Activated T-cell treated with anti-CD3 and anti-CD28 coated beads, Interleukin-2, amount 50 U/mL, for 24 hours (primary cell): Measurements from ENCODE around the gene ANKFN1.

ENCODE experiments used
- DNase-seq: peaks from one replicate; pipeline ENCODE4 v3.0.0-alpha.2; 2020
- H3K27ac Mint-ChIP-seq: 2 replicates; pipeline ENCODE4 v1.8.0; 2020; ENCODE audit warnings: mild to moderate bottlenecking, mixed read lengths
- H3K27me3 Mint-ChIP-seq: 2 replicates; pipeline ENCODE4 v1.8.0; 2020; ENCODE audit warnings: mixed read lengths
- H3K36me3 Mint-ChIP-seq: 2 replicates; pipeline ENCODE4 v1.8.0; 2020; ENCODE audit warnings: low read depth, mixed read lengths
- H3K4me1 Mint-ChIP-seq: 2 replicates; pipeline ENCODE4 v1.8.0; 2020; ENCODE audit warnings: low read depth, mixed read lengths
- H3K4me3 Mint-ChIP-seq: 2 replicates; pipeline ENCODE4 v1.8.0; 2020; ENCODE audit warnings: mild to moderate bottlenecking, moderate library complexity, mixed read lengths
- H3K9me3 Mint-ChIP-seq: 2 replicates; pipeline ENCODE4 v1.8.0; 2020; ENCODE audit warnings: mixed read lengths

ANKFN1 gene

DNA sequence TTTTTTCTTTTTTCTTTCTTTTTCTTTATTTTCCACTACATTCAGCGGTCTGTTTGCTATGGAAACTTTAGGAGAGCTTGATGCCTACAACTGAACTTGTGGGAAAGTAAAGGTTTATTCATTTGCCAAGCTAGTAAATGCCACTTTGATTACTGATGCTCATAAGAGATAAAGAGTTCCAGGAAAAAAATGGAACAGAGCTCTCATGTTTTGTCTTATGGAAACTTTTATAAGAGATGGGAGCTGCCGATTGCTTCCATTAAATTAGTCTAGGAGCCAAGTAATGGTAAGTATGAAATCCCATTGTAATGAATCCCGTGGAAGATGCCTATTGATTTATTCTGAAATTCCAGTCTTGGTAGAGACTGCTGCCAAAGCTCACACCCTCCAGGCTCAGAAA lies 7.1 kb downstream of the ANKFN1 start:
- no peak overlapping the region for H3K4me3 Mint-ChIP-seq

DNA sequence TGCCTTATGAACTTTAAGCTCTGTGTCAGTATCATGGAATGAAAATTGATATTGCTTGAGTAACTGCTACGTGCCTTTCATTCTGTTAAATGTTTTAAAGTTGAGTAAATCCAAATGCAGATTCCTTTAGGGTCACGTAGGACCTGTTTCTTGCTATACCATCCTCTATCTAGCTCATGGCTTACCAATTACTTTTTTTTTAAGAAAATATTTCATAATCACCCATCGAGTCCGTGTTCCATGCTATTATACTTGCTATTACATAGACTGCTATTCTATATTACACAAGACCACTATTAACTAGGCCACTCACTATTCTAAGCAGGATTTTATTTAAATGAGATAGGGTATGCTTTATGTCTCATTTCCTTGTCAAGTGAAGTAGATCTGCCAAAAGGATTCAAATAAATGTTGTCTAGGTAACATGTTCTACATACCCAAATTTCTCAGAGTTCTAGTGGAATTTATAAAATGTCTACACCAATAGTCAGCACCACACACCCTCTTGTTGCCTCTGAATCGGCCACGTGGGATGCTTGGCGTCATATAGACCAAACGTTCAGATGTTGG lies 11.9 kb downstream of the ANKFN1 start:
- Mint-ChIP-seq H3K27me3 (no peaks in the 10 kb centered on the region), H3K4me1 (no peaks in the 10 kb centered on the region), H3K27ac (no peak overlapping the region), H3K9me3 (no peaks in the 10 kb centered on the region), H3K36me3 (no peaks in the 10 kb centered on the region), H3K4me3 (no peak overlapping the region)
- no peak for DNase-seq

More for the DNA sequence above, 7.1 kb downstream of the ANKFN1 start:
- no peak for DNase-seq
- H3K27me3 Mint-ChIP-seq, result no peaks in the 10 kb centered on the region
- no peak overlapping the region for H3K27ac Mint-ChIP-seq
- no peaks in the 10 kb centered on the region for H3K9me3 Mint-ChIP-seq
- H3K4me1 Mint-ChIP-seq, result no peaks in the 10 kb centered on the region
- H3K36me3 Mint-ChIP-seq, result no peaks in the 10 kb centered on the region

DNA sequence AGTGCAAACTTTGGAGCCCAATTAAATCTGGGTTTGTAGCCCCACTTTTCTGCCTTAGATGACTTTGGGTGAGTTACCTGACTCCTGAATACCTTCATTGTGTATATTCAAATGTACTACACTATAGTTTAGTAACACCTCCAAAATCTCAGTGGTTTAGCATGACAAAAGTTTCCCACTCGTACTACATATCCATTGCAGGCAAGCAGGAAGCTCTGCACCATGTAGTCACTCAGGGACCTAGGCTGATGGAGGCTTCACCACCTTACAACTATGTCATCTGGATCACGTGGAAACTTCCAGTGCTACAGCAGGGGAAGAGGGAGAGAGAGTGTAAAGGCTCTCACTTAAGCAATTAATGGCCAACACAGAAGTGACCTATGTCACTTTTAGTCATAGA lies 14.2 kb downstream of the ANKFN1 start:
- Mint-ChIP-seq H3K4me3 (no peak overlapping the region), H3K36me3 (no peaks in the 10 kb centered on the region), H3K27me3 (no peaks in the 10 kb centered on the region), H3K9me3 (no peaks in the 10 kb centered on the region), H3K27ac (no peak overlapping the region), H3K4me1 (no peaks in the 10 kb centered on the region)
- DNase-seq, result no peak

DNA sequence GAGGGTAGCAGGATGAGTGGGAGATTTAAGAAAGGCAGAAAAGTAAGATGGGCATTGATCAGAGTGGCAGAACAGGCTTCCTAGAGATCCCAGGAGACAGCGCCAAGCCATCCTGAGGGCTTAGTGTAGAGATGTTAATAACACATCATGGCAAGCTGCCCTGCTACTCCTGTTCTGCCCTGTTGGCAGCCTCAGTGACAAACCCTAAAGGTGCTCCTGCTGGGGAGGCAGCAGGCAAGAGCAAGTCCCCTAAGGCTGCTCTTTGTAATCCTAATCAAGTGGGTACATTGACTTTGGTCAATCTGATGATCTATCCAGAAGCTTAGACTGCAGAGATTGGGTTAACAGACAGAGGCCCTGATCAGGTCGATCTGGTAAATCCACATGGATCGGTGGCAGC lies 16.3 kb downstream of the ANKFN1 start:
- no peak overlapping the region for H3K27ac Mint-ChIP-seq
- H3K4me3 Mint-ChIP-seq, result no peak overlapping the region
- no peaks in the 10 kb centered on the region for H3K9me3 Mint-ChIP-seq
- H3K27me3 Mint-ChIP-seq, result no peaks in the 10 kb centered on the region
- no peaks in the 10 kb centered on the region for H3K36me3 Mint-ChIP-seq
- H3K4me1 Mint-ChIP-seq, result no peaks in the 10 kb centered on the region
- no peak for DNase-seq

DNA sequence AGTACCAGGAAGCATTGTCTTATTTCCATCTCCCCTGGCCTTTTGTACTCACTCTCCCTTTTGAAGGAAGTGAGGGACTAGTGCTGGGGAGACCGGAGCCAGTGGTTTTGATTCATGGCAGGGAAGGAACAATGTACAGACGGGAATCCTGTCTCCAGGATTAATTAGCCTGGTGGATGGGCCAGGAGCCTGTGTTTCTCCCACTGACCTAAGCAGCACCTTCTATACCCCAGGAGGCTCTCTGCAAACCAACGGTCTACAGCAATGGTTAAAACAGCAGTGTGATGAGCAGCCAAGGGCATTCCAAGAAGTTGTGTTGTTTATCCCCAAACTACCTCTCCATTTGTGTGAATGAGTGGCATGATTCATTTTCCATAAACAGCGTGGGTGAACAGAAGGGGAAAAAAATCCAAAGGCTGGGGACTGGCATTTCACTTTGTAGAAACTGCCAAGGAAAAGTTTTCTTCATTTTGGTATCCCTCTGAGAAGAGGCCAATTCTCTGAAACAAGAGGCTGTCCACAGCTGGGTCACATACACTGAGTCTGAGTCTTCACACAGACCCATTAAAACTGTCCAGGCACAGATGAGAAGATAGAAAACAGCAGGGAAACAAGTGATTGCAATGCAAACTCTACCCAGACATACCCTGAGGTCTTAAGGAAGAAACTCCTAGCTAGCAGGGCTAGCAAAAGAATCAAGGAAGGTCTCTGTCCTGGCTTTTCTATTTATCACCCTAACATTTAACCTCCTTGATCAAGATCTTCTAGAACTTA lies 18.1 kb downstream of the ANKFN1 start:
- Mint-ChIP-seq H3K36me3 (no peaks in the 10 kb centered on the region), H3K27me3 (peaks cover 4% of the 10 kb centered on the region), H3K4me1 (no peaks in the 10 kb centered on the region), H3K9me3 (no peaks in the 10 kb centered on the region), H3K4me3 (no peak overlapping the region), H3K27ac (no peak overlapping the region)
- no peak for DNase-seq

DNA sequence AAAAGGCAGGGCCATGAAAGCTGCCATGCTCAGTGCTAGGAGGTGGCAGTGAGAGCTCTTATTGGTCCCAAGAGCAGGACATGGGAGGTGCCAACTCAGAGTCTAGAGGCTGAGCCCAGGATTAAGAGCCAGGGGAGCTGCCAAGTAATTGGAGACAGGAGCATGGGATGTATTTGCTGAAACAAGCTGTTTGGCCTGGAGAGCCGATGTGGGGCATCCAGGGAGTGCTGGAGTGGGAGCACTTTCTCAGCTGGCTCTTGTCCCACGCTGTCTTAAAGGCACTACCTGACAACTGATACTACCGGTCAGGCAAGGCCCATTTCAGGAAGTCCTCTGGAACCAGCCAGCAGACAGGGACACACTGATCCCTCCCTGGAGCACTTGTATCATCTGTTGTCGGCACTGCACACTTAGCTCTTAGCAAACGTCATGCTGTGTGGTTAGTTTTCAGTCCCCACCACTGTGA lies 19.3 kb downstream of the ANKFN1 start:
- peaks cover 4% of the 10 kb centered on the region for H3K27me3 Mint-ChIP-seq
- no peak for DNase-seq
- H3K27ac Mint-ChIP-seq, result no peak overlapping the region
- no peaks in the 10 kb centered on the region for H3K36me3 Mint-ChIP-seq
- H3K9me3 Mint-ChIP-seq, result no peaks in the 10 kb centered on the region
- no peaks in the 10 kb centered on the region for H3K4me1 Mint-ChIP-seq
- H3K4me3 Mint-ChIP-seq, result no peak overlapping the region

DNA sequence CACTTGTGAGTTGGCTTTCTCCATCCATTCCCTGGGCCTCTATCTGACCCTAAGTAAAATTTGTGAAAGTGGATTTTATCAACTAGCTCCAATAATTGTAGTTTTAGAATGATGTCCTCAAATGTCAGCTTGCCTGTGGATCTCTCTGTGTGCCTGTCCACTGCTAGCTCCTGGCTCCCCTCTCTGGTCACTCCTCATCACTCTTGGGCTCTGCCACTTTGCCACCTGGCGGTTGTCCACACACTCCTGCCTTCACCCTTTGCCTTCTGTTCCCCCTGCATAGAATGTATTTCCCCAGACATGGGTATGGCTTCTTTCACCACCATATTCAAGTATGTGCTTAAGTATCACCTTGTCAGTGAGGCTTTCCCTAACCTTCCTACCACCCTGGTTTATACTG lies 19.8 kb downstream of the ANKFN1 start:
- DNase-seq, result no peak
- Mint-ChIP-seq H3K4me1 (no peaks in the 10 kb centered on the region), H3K27me3 (peaks cover 4% of the 10 kb centered on the region), H3K27ac (no peak overlapping the region), H3K9me3 (no peaks in the 10 kb centered on the region), H3K4me3 (no peak overlapping the region), H3K36me3 (no peaks in the 10 kb centered on the region)

DNA sequence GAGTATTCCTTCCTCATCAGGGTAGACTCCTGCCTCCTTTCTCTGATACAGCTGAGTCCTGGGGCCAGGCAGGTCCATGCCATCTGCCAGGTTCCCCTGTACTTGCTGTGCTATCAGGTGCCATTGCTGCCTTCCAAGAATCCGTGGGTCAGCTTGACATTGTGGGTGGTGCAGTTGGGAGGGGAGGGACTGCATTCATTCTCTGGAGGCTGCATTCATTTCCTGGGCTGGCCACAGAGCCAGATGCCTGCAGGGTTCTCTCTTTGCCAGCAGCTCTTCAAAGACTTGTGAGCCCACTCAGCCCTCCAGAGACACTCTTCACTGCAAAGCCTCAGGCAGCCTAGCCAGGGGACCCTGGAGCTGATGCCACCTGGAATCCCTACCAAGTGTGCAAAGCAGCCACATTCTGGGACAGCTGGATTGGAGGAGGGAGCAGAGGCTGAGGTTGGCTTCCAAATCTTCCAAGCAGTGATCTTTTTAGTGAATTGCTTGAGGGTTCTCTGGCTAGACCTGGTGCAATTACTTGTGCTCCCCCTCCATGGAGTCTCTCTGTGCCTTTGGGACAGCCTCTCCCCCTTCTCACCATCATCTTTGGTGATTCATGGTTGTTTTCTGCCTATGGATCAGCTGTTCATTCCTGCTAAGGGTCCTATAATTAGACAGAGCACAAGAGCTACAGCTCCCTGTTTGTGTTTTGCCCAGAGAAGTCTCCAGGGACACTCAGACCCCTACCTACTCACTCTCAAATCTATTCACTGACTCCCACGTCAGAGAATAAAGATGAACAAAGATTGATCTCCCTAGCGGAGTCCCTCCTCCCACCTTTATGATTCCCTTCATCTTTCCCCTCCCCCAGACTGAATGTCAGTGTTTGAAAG lies 20.9 kb downstream of the ANKFN1 start:
- Mint-ChIP-seq H3K4me3 (no peak overlapping the region), H3K27ac (no peak overlapping the region), H3K27me3 (peaks cover 4% of the 10 kb centered on the region), H3K9me3 (no peaks in the 10 kb centered on the region), H3K4me1 (no peaks in the 10 kb centered on the region), H3K36me3 (no peaks in the 10 kb centered on the region)
- DNase-seq, result no peak

DNA sequence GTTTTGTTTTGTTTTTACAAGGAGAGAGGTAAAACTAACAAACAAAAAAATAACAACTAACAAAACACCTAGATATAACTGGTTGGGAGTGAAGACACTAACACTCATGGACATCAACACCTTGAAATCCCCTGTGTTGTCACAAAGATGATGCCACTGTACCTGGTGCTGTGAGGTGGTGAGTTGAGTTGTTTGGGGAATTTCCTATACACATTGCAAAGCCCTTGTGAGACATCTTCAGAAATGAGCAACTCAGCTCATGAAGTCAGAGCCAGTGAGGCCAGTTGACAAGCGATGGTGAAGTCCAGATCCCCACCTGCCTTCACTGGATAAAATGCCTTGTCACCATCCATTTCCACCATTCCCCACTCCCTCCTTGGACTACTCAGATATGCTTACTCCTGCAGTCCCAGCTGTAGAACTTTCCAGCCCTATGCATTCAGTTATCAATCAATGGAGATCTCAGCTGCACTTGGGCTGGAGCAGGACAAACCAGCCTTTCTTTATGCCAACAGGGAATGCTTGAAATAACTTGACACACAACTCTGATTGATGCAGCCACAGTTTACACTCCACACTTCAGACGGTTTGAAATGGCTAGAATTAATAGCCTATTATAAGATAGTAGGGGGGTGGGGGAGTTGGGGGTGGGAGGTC lies 22.2 kb downstream of the ANKFN1 start:
- no peaks in the 10 kb centered on the region for H3K9me3 Mint-ChIP-seq

DNA sequence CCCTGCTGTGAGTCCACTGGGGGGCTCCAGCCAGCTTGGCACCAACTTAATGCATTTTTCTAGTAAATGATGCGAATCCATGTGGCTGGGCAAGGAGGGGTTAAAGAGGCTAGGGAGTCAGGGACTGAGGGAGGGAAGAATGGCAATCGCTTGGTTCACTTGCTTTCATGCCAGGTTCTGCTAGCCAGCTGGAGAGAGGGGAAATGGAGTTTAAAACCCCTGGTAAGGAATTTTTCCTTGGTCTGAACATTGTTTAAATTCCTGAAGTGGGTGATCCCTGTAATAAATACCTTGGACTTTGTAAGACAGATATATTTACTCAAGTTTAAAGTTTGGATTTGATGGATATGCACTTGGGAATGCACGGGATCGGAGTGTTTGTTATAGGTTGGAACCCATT lies 22.8 kb downstream of the ANKFN1 start:
- DNase-seq, result no peak
- Mint-ChIP-seq H3K36me3 (no peaks in the 10 kb centered on the region), H3K27me3 (peaks cover 4% of the 10 kb centered on the region), H3K4me1 (no peaks in the 10 kb centered on the region), H3K9me3 (no peaks in the 10 kb centered on the region), H3K4me3 (no peak overlapping the region), H3K27ac (no peak overlapping the region)

More for the DNA sequence above, 22.2 kb downstream of the ANKFN1 start:
- Mint-ChIP-seq H3K36me3 (no peaks in the 10 kb centered on the region), H3K4me1 (no peaks in the 10 kb centered on the region), H3K27ac (no peak overlapping the region), H3K4me3 (no peak overlapping the region), H3K27me3 (peaks cover 4% of the 10 kb centered on the region)
- DNase-seq, result no peak

DNA sequence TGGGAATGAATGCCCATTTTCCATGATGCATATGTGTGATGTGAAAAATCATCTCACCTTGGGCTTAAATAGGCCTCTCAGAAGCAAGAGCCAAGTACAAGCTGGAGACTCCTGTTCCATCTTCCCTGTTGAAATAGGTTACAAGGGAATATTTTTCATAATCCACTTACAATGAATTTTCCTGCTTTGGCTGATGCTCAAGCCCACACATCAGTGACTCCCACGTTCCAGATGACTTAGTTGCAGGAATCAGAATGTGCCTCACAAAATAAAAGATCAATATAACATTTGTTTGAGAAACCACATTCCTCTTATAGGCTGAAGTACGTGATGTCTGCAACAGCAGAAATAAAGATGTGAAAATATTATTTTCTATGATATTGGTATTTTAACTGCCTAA lies 24.1 kb downstream of the ANKFN1 start:
- peaks cover 4% of the 10 kb centered on the region for H3K27me3 Mint-ChIP-seq
- no peak overlapping the region for H3K4me3 Mint-ChIP-seq
- H3K4me1 Mint-ChIP-seq, result no peaks in the 10 kb centered on the region
- no peaks in the 10 kb centered on the region for H3K36me3 Mint-ChIP-seq
- DNase-seq, result no peak
- H3K27ac Mint-ChIP-seq, result no peak overlapping the region
- no peaks in the 10 kb centered on the region for H3K9me3 Mint-ChIP-seq

DNA sequence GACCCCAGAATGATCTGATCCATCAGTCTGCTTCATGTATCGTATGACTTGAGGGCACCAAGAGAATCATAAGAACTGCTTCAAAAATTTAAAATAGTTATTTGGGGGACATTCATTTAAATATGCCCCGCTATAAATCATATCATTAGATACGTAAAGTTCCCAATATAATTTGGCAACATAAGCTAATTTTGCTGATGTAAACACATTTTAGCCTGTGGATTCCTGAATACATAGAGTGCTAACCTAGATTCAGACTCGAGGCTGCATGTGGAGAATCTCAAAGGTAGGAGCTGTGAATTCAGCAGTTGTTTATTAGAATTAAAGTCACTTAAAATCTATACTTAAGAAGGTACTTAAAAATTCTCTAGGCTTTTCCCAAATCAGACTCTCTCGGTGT lies 24.9 kb downstream of the ANKFN1 start:
- peaks cover 4% of the 10 kb centered on the region for H3K27me3 Mint-ChIP-seq
- H3K9me3 Mint-ChIP-seq, result no peaks in the 10 kb centered on the region
- no peak for DNase-seq
- H3K27ac Mint-ChIP-seq, result no peak overlapping the region
- no peaks in the 10 kb centered on the region for H3K4me1 Mint-ChIP-seq
- no peak overlapping the region for H3K4me3 Mint-ChIP-seq
- no peaks in the 10 kb centered on the region for H3K36me3 Mint-ChIP-seq

DNA sequence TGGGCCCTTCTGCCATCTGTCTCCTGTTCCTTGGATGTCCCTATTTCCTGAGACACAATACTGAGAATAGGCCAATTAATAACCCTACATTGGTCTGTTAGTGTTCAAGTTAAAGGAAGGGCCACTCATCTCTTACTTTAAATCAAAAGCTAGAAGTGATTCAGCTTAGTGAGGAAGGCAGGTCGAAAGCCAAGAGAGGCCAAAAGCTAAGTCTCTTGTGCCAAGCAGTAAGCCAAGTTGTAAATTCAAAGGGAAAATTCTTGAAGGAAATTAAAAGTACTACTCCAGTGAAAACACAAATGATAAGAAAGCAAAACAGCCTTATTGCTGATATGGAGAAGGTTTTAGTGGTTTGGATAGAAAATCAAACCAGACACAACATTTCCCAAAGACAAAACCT lies 28.8 kb downstream of the ANKFN1 start:
- no peak overlapping the region for H3K4me3 Mint-ChIP-seq
- no peaks in the 10 kb centered on the region for H3K4me1 Mint-ChIP-seq
- DNase-seq, result no peak
- H3K27ac Mint-ChIP-seq, result no peak overlapping the region
- no peaks in the 10 kb centered on the region for H3K27me3 Mint-ChIP-seq
- no peaks in the 10 kb centered on the region for H3K9me3 Mint-ChIP-seq
- no peaks in the 10 kb centered on the region for H3K36me3 Mint-ChIP-seq

DNA sequence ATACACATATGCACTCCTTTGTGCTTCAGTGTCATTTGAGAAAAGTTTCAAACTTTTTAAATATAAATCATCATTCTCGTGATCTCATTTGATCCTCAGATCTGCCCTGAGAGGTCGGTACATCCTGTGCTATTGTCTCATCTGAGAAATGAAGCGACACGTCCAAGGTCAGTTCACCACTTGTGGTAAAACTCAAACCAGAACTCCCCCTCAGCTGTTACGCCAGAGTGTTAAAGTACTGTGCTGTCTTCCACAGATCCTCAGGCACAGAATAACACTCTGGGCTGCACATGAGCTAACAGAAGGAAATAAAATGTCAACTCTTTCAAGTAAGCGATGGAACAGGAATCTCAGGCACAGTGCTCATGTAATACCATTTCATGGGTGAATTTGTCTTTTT lies 31.4 kb downstream of the ANKFN1 start:
- no peaks in the 10 kb centered on the region for H3K9me3 Mint-ChIP-seq

More for the DNA sequence above, 31.4 kb downstream of the ANKFN1 start:
- Mint-ChIP-seq H3K4me1 (no peaks in the 10 kb centered on the region), H3K27me3 (peaks cover 1% of the 10 kb centered on the region), H3K27ac (no peak overlapping the region), H3K4me3 (no peak overlapping the region), H3K36me3 (no peaks in the 10 kb centered on the region)
- DNase-seq, result no peak
